ENCODE results near the gene CAST.

The CAST gene

DNA sequence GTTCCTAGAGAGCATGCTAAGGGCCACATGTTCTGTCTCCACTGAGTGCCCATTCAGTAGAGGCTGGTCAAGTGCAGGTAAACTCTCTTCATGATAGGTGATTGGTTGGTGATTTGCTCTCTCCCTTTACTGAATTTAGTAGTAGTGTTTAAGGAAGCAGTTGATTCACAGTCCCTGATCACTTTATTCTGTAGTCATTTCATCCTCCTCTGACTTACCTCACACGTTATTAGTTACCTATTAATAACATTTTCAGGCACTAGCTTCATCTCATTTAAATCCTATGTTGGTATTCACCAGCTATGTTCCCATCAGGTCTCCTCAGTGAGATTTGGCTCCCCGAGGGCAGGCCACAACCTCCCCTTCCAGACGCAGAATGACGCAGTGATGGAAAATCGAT is 93.7 kb downstream of the CAST start:
- Histone ChIP-seq H3K27me3 (ENCODE audit: control insufficient read depth in 1 of 2, insufficient read depth in 2 of 2, low read length in 2 of 2) (no peaks in the 10 kb centered on the region), H3K9ac (ENCODE audit: low read length in 2 of 2) (no peak overlapping the region), H3K4me1 (ENCODE audit: control insufficient read depth, insufficient read depth, low read length) (no peaks in the 10 kb centered on the region), H3K9me3 (ENCODE audit: control insufficient read depth in 2 of 2, low read length in 2 of 2) (no peaks in the 10 kb centered on the region), H3K4me3 (ENCODE audit: low read length in 2 of 2) (no peak overlapping the region), H3K36me3 (ENCODE audit: control insufficient read depth in 2 of 2, insufficient read depth in 2 of 2, low read length in 2 of 2) (peaks cover 43% of the 10 kb centered on the region in 2 donors), H3K27ac (ENCODE audit: low read length) (no peak overlapping the region)

DNA sequence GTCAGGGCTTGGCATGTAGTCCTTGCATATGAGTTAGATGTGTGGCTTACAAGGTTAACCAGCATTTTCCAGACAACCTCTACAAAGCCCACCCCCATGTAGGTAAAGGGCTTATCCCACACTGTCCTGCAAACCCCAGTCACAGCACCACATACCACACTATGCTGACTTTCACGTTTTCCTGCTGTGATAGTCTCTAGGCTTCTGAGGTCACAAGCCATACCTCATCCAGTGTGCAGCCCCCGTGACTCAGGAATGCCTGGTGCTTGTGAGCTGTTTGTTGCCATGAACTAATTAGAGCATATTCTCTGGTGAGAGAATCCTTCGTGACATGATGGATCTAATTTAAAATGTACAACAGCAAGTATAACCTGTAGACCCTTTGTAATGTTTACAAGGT is 94.8 kb downstream of the CAST start:
- Histone ChIP-seq H3K27me3 (ENCODE audit: control insufficient read depth in 1 of 2, insufficient read depth in 2 of 2, low read length in 2 of 2) (no peaks in the 10 kb centered on the region), H3K36me3 (ENCODE audit: control insufficient read depth in 2 of 2, insufficient read depth in 2 of 2, low read length in 2 of 2) (peaks cover 33 to 34% of the 10 kb centered on the region in 2 donors), H3K4me1 (ENCODE audit: control insufficient read depth, insufficient read depth, low read length) (no peaks in the 10 kb centered on the region)

DNA sequence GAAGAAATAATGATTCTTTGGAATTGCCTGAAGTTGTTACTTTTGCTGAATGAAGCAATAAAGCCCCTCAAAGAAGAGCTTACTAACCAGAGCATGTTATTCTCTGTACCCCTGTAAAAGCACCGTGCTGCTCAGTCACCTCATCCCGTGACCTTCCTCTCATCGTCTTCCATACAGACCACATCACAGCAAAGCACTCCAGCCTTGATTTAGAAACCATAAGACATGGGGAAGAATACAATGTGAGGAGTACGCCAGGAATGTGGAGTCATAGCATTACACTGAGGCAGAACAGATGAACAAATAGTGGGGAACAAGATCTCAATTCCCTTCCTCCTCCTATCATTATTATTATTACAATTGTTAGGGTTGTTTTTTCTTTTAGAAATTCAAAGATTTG is 96.4 kb downstream of the CAST start:
- no peak overlapping the region for H3K9ac ChIP-seq (ENCODE audit: low read length in 2 of 2)
- H3K4me1 ChIP-seq (ENCODE audit: control insufficient read depth, insufficient read depth, low read length), result no peaks in the 10 kb centered on the region
- no peak overlapping the region for H3K27ac ChIP-seq (ENCODE audit: low read length)
- no peaks in the 10 kb centered on the region for H3K9me3 ChIP-seq (ENCODE audit: control insufficient read depth in 2 of 2, low read length in 2 of 2)
- H3K36me3 ChIP-seq (ENCODE audit: control insufficient read depth in 2 of 2, insufficient read depth in 2 of 2, low read length in 2 of 2), result peaks cover 33 to 35% of the 10 kb centered on the region in 2 donors
- H3K27me3 ChIP-seq (ENCODE audit: control insufficient read depth in 1 of 2, insufficient read depth in 2 of 2, low read length in 2 of 2), result no peaks in the 10 kb centered on the region
- H3K4me3 ChIP-seq (ENCODE audit: low read length in 2 of 2), result no peak overlapping the region

More for the DNA sequence above, 94.8 kb downstream of the CAST start:
- Histone ChIP-seq H3K9ac (ENCODE audit: low read length in 2 of 2) (no peak overlapping the region), H3K4me3 (ENCODE audit: low read length in 2 of 2) (no peak overlapping the region), H3K9me3 (ENCODE audit: control insufficient read depth in 2 of 2, low read length in 2 of 2) (no peaks in the 10 kb centered on the region), H3K27ac (ENCODE audit: low read length) (no peak overlapping the region)

DNA sequence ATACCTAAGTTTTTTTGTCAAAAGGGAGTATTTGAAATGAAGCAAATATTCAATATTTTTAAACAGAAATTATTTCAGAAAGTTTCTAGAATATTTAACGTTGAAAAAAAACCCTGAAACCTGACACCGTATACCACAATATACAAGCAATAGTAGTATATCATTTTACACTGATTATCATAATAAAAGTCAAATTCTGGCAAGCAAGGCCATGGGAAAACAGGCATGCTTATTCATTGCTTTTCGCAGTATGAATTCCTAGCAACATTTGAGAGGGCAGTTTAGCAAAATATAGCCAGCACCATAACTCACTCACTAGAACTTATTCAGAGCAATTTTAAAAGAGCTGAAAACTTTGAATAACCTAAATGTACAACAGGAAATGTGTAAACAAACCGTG is 99.4 kb downstream of the CAST start:
- no peaks in the 10 kb centered on the region for H3K9me3 ChIP-seq (ENCODE audit: control insufficient read depth in 2 of 2, low read length in 2 of 2)
- no peak overlapping the region for H3K4me3 ChIP-seq (ENCODE audit: low read length in 2 of 2)
- H3K27me3 ChIP-seq (ENCODE audit: control insufficient read depth in 1 of 2, insufficient read depth in 2 of 2, low read length in 2 of 2), result no peaks in the 10 kb centered on the region
- no peak overlapping the region for H3K9ac ChIP-seq (ENCODE audit: low read length in 2 of 2)
- H3K36me3 ChIP-seq (ENCODE audit: control insufficient read depth in 2 of 2, insufficient read depth in 2 of 2, low read length in 2 of 2), result peaks cover 28 to 30% of the 10 kb centered on the region in 2 donors
- H3K27ac ChIP-seq (ENCODE audit: low read length), result no peak overlapping the region
- no peaks in the 10 kb centered on the region for H3K4me1 ChIP-seq (ENCODE audit: control insufficient read depth, insufficient read depth, low read length)

DNA sequence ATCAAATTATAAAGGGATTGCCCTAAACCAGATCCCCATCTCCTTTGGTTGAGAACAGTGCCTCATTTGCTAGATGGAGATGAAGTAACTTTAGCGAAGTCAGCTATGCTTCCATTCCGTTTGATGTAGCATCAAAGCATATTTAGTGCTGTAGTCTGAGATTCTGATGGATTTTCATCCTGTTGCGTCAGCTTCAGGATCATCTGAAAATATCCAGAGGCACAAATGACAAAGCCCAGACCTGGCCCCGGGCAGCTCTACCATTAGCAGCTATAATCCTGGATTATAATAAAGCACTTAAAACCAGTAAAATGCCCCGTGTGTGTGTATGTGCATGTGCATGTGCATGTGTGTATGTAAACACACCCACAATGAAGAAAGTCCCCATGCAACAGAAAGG is 100.8 kb downstream of the CAST start:
- Histone ChIP-seq H3K4me3 (ENCODE audit: low read length in 2 of 2) (no peak overlapping the region), H3K9ac (ENCODE audit: low read length in 2 of 2) (no peak overlapping the region), H3K27me3 (ENCODE audit: control insufficient read depth in 1 of 2, insufficient read depth in 2 of 2, low read length in 2 of 2) (no peaks in the 10 kb centered on the region), H3K27ac (ENCODE audit: low read length) (peak overlapping the region; percentile 26), H3K9me3 (ENCODE audit: control insufficient read depth in 2 of 2, low read length in 2 of 2) (no peaks in the 10 kb centered on the region), H3K36me3 (ENCODE audit: control insufficient read depth in 2 of 2, insufficient read depth in 2 of 2, low read length in 2 of 2) (peaks cover 28 to 32% of the 10 kb centered on the region in 2 donors), H3K4me1 (ENCODE audit: control insufficient read depth, insufficient read depth, low read length) (no peaks in the 10 kb centered on the region)

DNA sequence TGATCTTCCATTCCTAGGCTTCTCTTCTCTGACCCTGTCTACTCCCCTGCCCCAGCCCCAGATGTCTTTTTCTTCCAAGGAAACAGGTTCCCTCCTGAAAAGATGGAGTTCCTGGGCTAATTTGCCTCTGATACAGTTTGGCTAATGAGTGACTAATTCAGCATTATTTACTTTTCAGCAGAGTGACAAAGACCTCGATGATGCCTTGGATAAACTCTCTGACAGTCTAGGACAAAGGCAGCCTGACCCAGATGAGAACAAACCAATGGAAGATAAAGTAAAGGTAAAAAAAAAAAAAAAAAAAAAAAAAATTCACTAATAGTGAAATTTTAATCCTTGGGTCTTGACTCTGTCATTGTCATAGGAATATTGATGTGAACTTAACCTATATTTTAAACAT is 102.9 kb downstream of the CAST start:
- Histone ChIP-seq H3K27me3 (ENCODE audit: control insufficient read depth in 1 of 2, insufficient read depth in 2 of 2, low read length in 2 of 2) (no peaks in the 10 kb centered on the region), H3K9ac (ENCODE audit: low read length in 2 of 2) (no peak overlapping the region), H3K4me1 (ENCODE audit: control insufficient read depth, insufficient read depth, low read length) (no peaks in the 10 kb centered on the region), H3K4me3 (ENCODE audit: low read length in 2 of 2) (no peak overlapping the region), H3K9me3 (ENCODE audit: control insufficient read depth in 2 of 2, low read length in 2 of 2) (no peaks in the 10 kb centered on the region), H3K27ac (ENCODE audit: low read length) (no peak overlapping the region), H3K36me3 (ENCODE audit: control insufficient read depth in 2 of 2, insufficient read depth in 2 of 2, low read length in 2 of 2) (peaks cover 39 to 45% of the 10 kb centered on the region in 2 donors)

DNA sequence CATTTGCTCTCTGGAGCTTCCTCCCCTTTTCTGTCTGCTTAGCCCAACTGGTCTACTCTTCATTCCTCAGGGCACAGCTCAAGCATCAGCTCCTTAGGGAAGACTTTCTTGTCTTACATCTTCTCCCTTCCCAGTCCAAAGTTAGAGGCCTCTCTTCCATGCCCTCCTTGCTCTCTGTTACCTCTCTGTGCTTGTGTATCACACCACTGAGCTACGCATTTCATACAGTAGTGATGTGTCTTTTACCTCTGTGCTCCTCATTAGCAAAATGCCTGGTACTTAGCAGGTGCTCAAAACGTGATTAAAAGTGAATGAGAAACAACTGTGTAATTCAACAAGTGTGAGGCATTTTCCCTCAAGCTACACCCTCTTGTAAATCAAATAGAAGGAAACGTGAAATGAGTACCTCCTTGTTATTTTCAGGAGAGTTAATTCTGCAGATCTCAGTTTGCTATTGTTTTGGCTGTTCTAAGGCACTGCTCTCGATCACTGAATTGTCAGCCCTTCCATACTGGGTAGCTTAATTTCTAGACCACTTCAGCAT is 106.6 kb downstream of the CAST start:
- Histone ChIP-seq H3K9ac (ENCODE audit: low read length in 2 of 2) (no peak overlapping the region), H3K27ac (ENCODE audit: low read length) (no peak overlapping the region), H3K4me1 (ENCODE audit: control insufficient read depth, insufficient read depth, low read length) (no peaks in the 10 kb centered on the region), H3K36me3 (ENCODE audit: control insufficient read depth in 2 of 2, insufficient read depth in 2 of 2, low read length in 2 of 2) (peaks cover 34 to 58% of the 10 kb centered on the region in 2 donors), H3K4me3 (ENCODE audit: low read length in 2 of 2) (no peak overlapping the region), H3K9me3 (ENCODE audit: control insufficient read depth in 2 of 2, low read length in 2 of 2) (no peaks in the 10 kb centered on the region), H3K27me3 (ENCODE audit: control insufficient read depth in 1 of 2, insufficient read depth in 2 of 2, low read length in 2 of 2) (no peaks in the 10 kb centered on the region)

DNA sequence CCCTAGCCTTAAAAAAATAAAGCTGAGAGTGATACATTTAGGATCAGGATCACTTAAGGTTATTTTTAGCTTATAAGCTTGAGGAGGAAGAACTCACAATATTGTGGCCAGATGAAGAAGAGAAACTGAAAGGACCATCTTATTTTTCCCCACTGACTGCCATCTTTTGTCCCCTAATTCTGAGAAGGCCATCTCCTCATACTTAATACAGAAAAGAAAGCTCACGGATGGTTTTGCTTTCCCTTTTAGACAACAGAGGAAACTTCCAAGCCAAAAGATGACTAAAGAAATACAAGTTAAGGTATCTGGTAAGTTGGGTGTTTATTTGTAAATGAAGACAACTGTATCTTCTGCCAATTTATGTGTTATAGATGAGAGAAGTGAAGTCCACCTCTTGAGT is 109.2 kb downstream of the CAST start:
- Histone ChIP-seq H3K36me3 (ENCODE audit: control insufficient read depth in 2 of 2, insufficient read depth in 2 of 2, low read length in 2 of 2) (peaks cover 25 to 47% of the 10 kb centered on the region in 2 donors), H3K9me3 (ENCODE audit: control insufficient read depth in 2 of 2, low read length in 2 of 2) (no peaks in the 10 kb centered on the region), H3K4me1 (ENCODE audit: control insufficient read depth, insufficient read depth, low read length) (peaks cover 7% of the 10 kb centered on the region)

DNA sequence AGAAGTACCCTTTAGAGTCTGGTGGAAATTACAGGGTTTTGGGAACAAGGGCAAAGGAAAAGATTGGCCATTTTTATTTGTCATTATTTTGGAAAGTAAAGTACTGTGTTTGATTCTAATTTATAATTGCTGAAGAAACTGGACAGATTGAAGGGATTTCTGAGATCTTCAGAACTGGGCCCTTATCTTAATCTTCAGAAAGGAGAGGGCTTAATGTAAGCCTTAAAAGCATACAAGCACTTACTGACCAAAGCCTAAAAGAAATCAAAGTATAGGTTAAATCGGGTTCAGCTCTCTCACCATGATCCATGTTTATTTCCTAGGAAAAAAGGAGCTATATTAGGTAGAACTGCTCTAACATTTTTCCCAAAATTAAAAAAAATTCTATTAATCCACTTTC is 109.9 kb downstream of the CAST start:
- H3K36me3 ChIP-seq (ENCODE audit: control insufficient read depth in 2 of 2, insufficient read depth in 2 of 2, low read length in 2 of 2), result peaks cover 21 to 41% of the 10 kb centered on the region in 2 donors
- H3K9ac ChIP-seq (ENCODE audit: low read length in 2 of 2), result no peak overlapping the region
- H3K27ac ChIP-seq (ENCODE audit: low read length), result no peak overlapping the region
- no peaks in the 10 kb centered on the region for H3K27me3 ChIP-seq (ENCODE audit: control insufficient read depth in 1 of 2, insufficient read depth in 2 of 2, low read length in 2 of 2)
- no peak overlapping the region for H3K4me3 ChIP-seq (ENCODE audit: low read length in 2 of 2)
- peaks cover 7% of the 10 kb centered on the region for H3K4me1 ChIP-seq (ENCODE audit: control insufficient read depth, insufficient read depth, low read length)
- no peaks in the 10 kb centered on the region for H3K9me3 ChIP-seq (ENCODE audit: control insufficient read depth in 2 of 2, low read length in 2 of 2)

More for the DNA sequence above, 109.2 kb downstream of the CAST start:
- Histone ChIP-seq H3K9ac (ENCODE audit: low read length in 2 of 2) (no peak overlapping the region), H3K4me3 (ENCODE audit: low read length in 2 of 2) (no peak overlapping the region), H3K27me3 (ENCODE audit: control insufficient read depth in 1 of 2, insufficient read depth in 2 of 2, low read length in 2 of 2) (no peaks in the 10 kb centered on the region), H3K27ac (ENCODE audit: low read length) (no peak overlapping the region)

DNA sequence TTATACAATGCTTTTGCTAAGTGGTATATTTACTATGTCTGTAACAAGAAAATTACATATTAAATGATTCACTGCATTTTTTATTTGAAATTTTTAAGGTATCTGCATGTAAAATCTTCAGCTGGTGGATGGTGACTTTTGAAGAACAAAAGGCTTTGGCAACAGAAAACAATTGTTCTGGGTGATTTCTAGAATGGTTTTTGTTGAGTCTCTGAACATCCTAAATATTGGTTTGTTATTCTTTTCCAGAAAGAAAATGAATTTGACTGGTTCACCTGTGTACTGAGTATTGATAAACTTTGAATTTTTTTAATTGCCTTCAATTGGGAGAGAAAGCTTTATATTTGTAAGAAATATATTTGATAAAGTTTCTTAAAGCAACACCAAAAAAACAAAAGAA is 110.4 kb downstream of the CAST start:
- H3K9me3 ChIP-seq (ENCODE audit: control insufficient read depth in 2 of 2, low read length in 2 of 2), result no peaks in the 10 kb centered on the region
- H3K9ac ChIP-seq (ENCODE audit: low read length in 2 of 2), result no peak overlapping the region
- H3K4me1 ChIP-seq (ENCODE audit: control insufficient read depth, insufficient read depth, low read length), result peaks cover 7% of the 10 kb centered on the region
- no peak overlapping the region for H3K27ac ChIP-seq (ENCODE audit: low read length)
- H3K36me3 ChIP-seq (ENCODE audit: control insufficient read depth in 2 of 2, insufficient read depth in 2 of 2, low read length in 2 of 2), result peaks cover 21 to 37% of the 10 kb centered on the region in 2 donors
- H3K27me3 ChIP-seq (ENCODE audit: control insufficient read depth in 1 of 2, insufficient read depth in 2 of 2, low read length in 2 of 2), result no peaks in the 10 kb centered on the region
- no peak overlapping the region for H3K4me3 ChIP-seq (ENCODE audit: low read length in 2 of 2)

DNA sequence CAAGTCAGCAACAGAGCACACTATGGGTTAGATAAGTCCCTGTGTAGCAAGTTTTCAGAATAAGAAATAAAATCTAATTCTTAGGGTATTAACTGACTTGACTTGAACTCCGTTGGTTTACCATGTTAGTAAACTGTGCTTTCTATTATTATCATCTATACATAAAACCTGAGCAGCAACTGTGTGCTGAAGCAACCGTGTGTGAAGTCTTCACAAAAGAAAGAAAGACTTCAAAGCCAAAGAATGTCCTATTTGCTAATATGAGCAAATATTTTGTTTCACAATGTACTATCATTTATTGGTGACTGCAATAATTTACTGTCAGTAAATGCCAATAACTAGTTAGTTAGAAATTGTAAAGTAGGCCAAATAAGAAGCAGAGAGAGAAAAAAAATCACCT is 112.9 kb downstream of the CAST start:
- H3K36me3 ChIP-seq (ENCODE audit: control insufficient read depth in 2 of 2, insufficient read depth in 2 of 2, low read length in 2 of 2), result peaks cover 15 to 34% of the 10 kb centered on the region in 2 donors

More for the DNA sequence above, 112.9 kb downstream of the CAST start:
- H3K4me3 ChIP-seq (ENCODE audit: low read length in 2 of 2), result no peak overlapping the region
- no peak overlapping the region for H3K9ac ChIP-seq (ENCODE audit: low read length in 2 of 2)
- H3K27ac ChIP-seq (ENCODE audit: low read length), result no peak overlapping the region
- H3K9me3 ChIP-seq (ENCODE audit: control insufficient read depth in 2 of 2, low read length in 2 of 2), result no peaks in the 10 kb centered on the region
- H3K4me1 ChIP-seq (ENCODE audit: control insufficient read depth, insufficient read depth, low read length), result peaks cover 12% of the 10 kb centered on the region
- H3K27me3 ChIP-seq (ENCODE audit: control insufficient read depth in 1 of 2, insufficient read depth in 2 of 2, low read length in 2 of 2), result no peaks in the 10 kb centered on the region

Data from stomach smooth muscle (tissue), 2 donors.